ENCODE results near the gene SLC9A4. TPM values are rescaled to one million over a fixed set of nuclear protein-coding genes. Genes with fewer than 3 reads are reported as not detected.

Gene SLC9A4
- polyA plus RNA-seq, 1 donor, result not detected

DNA sequence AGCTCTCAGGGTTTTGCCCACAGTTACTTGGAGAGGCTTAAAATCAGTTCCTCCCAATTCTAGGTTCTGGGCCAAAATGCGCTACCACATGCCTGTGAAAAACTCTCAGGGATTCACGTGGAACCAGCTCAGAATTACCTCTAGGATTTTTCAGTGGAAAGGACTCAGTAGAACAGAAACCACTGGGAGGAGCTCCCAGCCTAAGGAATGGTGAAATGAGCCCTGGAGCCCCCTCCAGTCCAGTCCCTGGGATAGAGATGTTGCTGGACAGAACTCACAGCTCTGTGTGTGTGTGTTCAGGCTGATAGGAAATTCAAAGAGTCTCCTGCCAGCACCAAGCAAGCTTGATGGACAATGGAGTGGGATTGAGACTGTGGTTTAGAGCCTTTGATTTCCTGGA, 21.1 kb upstream of the SLC9A4 start:
- DNase-seq (ENCODE audit: low read depth), result no peak

DNA sequence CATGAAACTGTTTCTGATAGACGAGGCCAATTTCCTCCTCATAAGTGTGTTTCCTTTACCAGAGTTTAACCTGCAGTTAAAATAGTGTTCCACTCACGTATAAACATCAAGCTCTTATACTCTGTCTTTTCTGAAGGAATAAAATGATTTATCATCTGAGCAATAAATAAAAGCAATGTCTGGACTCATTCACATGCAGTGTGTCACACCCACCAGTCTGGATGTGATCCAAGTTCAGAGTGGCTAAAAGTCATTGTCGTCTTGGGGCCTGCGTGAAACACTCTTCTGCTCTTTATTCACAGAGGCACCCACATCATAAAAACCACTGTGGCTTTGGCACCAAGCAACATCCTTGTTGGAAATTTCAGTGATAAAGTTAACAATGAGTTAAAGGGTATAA, 19.5 kb upstream of the SLC9A4 start:
- DNase-seq (ENCODE audit: low read depth), result no peak

DNA sequence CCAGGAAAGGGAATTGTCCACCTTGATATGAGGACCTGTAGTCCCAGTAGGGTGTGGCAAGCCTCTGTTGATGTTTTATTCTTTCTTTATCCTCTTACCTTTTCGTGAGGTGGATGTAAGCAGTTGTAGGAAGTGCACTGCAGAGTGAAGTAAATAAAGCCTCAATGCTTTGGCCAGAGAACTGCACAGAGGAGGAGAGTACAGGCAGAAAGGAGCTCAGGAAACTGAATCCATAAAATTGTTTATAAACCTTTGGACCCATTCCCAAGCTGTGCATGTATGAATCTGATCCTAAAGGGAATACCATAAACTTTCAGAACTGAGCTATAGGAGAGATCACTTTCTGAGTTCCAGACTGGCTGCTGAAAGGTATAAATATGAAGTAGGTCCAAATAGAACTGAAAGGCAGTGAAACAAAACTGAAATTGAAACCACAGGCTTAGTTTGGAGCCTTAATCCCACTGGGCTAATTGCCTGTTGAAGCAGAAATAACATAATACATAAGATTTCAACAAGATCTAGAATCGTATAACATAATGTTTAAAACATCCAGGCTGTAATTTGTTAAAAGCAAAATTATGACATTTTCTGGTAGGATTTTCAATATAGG, 17.9 kb upstream of the SLC9A4 start:
- DNase-seq (ENCODE audit: low read depth), result no peak

DNA sequence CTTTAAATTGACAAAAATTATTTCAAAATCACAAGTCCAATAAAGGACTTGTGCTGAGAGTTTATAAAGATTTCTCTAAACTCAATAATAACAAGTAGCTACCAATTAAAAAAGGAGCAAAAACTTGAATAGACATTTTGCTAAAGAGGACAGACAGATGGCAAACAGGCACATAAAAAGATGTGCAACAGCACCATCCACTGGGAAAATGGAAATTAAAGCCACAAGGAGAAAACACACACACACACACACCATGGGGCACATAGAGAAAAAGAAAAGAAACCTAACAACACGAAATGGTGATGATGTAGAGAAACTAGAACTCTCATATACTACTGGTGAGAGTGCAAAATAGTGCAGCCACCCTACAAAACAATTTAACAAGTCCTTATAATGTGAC, 12.6 kb upstream of the SLC9A4 start:
- no peak for DNase-seq (ENCODE audit: low read depth)

DNA sequence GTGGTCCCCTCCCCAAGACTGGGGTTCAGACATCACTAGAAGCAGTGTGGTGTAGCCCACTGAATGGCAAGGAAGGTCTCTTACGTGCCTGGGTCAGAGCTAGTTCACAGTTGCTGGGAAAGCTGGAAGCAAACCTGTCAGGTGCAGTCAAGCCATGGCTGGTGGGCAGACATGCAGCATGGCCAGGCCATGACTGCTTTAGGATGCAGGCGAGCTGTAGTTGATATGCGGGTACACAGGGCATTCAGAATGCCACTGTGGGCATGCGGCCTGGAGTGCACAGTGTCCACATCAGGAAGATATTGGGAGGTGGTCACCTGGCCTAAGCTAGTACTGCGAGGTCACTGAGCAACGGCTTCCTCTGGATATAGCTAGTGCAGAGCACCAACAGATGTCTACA, 11.8 kb upstream of the SLC9A4 start:
- DNase-seq (ENCODE audit: low read depth), result no peak

DNA sequence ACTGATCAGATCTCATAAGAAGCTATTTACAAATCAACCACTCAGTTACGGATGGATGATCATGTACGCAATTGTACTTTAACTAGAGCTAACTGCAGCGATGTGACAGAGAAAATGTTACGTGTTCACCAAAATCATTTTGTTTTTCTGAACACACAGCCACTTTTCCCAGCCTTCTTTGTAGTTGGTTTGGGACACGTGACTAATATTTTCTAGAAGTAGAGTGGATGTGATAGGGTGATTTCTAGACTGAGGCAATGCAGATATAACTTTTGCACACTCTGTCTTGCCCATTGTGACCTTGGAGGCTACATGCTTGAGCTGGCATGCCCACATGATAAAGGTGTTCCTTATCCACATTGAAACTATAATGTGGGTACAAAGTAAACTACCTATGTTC, 9.9 kb upstream of the SLC9A4 start:
- no peak for DNase-seq (ENCODE audit: low read depth)

DNA sequence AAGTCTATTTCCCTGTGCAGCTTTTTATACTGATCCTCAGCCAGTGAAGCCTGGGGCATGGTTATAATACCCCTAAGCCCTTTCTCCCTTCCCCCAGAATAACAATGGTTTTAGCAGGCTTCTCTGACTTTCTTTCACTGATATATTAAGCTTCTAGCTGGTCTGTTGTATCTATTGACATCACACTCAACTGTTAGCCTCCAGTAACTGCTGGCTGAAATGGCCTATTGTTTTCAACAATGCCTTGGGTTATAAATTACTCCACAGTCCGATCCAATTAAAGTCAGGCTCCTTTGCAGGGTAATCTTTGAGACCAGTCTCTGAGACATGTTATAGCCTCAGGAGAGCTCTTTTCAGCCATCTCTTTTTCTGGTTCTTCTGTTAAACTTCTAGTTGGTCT, 2.9 kb upstream of the SLC9A4 start:
- no peak for DNase-seq (ENCODE audit: low read depth)

DNA sequence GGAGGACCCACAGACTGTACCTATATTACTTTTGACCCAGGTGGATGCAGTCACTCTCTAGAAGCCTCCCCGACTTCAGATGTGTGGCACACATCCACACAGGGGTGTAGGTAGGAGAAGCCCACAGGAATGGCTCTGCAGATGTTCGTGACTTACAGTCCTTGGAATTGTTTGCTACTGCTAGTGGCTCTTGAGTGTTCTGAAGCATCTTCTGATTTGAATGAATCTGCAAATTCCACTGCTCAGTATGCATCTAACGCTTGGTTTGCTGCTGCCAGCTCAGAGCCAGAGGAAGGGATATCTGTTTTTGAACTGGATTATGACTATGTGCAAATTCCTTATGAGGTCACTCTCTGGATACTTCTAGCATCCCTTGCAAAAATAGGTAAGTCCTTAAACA, 605 bp downstream of the SLC9A4 start:
- DNase-seq (ENCODE audit: low read depth), result no peak

DNA sequence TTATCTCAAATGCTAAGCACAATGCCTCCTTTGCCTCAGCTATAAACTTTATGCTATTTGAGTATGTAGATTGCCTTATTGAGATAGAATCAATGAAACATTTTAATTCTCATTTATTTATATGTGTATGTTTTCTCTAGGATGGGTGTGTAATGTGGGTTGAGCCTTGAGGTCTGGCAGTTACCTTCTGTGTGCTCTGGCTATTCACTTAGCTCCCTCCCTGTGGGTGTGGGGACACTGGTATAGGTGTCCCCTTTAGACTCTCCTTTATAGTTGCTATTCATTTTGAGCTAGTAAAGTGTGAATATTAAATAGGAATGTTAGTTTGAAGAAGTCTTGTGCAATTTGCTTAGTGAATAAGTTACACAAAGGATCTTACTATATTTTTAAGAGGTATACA, 1.8 kb downstream of the SLC9A4 start:
- DNase-seq (ENCODE audit: low read depth), result no peak

DNA sequence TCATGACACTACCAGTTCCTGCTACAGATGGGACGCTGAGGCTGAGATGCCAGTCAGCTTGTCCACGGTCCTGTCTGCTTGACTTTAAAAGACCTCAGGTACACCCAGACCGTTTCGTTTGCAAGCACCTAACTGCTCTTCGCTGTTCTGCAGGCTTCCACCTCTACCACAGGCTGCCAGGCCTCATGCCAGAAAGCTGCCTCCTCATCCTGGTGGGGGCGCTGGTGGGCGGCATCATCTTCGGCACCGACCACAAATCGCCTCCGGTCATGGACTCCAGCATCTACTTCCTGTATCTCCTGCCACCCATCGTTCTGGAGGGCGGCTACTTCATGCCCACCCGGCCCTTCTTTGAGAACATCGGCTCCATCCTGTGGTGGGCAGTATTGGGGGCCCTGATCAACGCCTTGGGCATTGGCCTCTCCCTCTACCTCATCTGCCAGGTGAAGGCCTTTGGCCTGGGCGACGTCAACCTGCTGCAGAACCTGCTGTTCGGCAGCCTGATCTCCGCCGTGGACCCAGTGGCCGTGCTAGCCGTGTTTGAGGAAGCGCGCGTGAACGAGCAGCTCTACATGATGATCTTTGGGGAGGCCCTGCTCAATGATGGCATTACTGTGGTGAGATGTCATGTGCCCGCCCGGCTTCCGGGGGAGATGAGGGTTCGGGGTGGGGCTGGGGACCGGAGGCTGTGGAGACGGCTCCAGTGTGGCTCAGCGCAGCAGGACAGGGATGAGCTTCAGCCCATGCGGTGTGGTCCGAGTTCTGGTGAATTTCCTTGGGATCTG, 5.9 kb downstream of the SLC9A4 start:
- no peak for DNase-seq (ENCODE audit: low read depth)

DNA sequence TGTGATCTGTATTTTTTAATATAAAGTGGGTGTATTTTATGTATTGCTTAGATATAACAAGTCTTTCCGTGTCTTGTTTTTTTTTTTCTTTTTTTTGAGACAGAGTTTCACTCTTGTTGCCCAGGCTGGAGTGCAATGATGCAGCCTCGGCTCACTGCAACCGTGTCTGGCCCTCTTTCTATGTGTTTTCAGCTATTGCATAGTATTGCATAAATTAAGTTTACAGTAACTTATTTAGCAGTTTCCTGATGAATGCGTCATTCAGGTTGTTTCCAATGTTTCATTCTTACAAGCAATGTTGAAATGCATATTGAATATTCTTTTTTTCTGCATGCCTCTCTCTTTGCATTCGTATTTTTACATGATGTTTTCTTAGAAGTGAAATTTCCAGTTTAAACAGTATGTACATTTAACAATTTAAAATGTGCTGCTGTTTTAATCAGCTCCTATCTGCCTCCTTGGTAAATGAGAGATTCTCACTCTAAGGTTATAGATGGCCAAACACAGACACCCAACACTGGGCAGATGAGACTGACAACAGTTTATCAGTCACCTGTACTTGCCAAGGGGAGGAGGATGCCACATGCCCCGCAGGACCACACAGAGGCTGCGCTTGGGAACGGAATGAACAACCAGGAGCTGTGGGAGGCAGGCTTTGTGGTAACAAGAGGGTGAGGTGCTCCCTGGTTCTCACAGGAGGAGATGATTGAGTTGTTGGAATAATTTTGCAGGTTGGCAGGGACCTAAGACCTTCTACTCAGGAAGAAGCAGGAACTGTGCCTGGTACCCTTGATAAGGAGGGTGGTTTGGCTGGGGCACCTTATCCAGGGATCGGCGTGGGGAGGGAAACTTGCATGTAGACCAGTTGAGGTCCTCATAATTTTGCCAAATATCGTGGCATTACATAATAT, 7.5 kb downstream of the SLC9A4 start:
- no peak for DNase-seq (ENCODE audit: low read depth)

DNA sequence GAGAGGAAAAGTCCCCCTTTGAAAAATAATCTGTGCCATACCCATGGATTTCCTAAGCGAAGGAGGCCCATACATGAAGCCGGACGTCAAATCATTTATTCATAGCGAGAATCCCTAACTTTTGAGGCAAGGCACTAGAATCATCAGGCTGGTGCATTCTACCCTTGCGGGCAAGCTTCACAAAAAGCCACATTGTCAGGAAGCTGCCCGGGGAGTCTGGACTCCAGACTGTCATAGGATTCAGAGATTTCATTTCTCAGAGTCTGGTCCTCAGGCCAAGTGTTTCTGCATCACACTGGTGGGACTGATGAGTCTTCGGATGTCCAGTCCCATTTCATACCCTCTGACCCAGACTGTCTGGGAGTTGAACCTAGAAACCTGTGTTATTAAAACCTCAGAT, 8.9 kb downstream of the SLC9A4 start:
- DNase-seq (ENCODE audit: low read depth), result no peak

DNA sequence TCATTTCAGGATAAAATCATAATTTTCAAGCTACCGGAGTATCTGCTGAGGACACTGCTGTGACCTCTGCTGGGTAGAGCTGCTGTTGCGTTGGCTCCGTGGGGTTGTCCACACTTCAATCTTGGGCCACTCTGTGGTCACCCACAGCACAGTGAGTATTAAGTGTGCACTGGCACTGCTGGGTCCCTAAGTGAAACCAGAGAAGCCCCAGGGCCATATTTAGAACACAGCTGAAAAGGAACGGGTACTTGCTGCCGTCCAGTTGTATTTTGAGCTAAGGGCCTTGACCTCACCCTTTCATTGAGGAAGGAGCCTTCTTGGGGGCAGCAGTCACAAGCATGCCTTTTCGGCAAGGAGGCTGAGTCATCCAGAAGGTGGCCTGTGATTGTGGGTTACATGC, 10.1 kb downstream of the SLC9A4 start:
- no peak for DNase-seq (ENCODE audit: low read depth)

DNA sequence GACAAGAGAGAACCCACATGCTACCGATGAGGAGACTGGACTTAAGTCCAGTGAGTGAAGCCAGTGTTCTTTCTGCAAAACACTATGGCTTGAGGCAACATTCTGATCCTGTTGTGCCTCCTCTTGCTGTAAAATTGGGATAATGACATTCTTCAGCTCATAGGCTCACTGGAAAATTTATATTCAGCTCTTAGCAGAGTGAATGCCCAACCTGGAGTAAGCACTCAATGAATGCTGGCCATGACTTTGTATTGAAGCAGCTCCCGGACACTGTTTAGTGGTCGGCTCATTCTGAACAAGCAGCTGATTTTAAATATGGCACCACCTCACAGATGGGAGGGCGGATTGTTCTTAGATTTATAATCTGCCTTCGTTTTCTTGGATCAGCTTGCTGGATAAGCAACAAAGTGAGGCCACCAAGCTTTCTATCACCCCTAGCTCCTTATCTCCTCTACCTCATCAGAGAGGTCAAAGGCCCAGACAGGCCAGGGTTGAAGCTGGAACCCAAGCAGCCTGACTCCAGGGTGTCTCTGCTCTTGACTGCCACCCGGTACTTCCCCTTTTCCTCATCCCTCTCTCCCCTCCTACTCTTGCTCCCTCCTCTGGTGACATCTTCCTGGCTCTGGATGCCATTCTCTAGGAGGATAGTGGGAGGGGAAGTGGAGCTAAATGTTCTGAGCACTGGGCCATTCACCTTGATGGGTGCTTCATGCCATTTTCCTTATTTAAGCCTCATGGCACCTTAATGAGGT, 11.5 kb downstream of the SLC9A4 start:
- DNase-seq (ENCODE audit: low read depth), result no peak

DNA sequence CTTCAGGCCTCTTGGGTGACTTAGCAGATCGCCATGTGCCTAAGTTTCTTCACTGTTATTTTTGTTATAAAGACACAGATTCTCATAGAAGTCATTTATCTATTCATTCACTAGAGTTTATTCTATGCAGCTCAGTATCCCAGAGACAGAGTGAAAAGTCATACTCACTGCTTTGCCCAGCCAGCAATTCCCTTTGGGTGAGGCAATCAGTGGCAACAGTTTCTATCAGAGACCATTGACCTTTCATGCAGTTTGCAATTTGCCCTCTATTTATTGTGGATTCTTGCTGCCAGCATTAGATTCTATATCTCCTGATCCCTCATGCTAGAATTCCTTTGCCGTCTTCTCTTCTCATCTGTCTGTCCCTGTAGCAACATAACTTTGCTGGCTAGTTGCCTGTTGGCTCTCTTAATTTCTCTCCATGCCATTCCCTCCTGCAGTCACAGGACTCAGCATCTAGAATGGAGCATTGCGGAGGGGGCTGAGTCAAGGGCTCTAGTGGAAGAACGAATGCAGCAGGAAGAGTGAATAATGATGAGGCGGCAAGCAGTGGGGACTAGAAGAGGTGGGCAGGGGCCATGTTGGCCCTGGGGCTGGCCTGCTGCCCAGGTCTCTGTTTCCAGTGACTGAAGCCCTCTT, 12.2 kb downstream of the SLC9A4 start:
- no peak for DNase-seq (ENCODE audit: low read depth)

DNA sequence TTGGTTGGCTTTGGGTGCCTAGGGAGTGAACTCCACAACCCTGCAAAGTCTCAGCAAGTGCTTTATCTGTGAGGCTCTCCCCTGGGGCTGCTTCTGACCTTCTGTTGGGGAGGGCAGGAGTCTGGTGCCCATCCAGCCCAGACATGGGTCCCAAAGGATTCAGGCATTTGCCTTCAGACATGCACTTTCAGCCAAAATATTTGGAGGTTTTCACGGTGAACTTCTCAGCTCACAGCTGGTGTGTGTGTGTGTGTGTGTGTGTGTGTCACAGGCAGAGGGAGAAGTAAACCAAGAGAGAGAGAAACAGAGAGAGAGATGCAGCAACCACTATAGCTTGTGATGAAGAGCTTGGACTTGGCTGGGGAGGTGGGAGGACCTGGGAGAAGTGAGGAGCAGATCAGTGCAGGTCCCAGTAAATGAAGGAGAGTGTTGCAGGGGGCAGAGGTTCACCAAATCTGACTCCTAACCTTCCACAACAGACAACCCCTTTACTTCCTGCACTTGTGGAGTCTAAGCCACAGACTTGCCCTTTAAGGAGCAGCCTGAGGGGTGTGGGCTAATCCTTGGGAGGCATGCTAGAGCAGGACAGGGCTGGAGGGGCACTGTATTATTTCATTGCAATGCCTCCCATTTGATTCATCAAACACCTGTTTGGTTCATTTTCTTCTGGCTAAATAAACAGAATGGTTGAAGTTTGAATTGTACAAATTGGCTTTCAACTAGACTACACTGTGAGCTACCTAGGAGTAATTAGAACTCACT, 14.1 kb downstream of the SLC9A4 start:
- no peak for DNase-seq (ENCODE audit: low read depth)

DNA sequence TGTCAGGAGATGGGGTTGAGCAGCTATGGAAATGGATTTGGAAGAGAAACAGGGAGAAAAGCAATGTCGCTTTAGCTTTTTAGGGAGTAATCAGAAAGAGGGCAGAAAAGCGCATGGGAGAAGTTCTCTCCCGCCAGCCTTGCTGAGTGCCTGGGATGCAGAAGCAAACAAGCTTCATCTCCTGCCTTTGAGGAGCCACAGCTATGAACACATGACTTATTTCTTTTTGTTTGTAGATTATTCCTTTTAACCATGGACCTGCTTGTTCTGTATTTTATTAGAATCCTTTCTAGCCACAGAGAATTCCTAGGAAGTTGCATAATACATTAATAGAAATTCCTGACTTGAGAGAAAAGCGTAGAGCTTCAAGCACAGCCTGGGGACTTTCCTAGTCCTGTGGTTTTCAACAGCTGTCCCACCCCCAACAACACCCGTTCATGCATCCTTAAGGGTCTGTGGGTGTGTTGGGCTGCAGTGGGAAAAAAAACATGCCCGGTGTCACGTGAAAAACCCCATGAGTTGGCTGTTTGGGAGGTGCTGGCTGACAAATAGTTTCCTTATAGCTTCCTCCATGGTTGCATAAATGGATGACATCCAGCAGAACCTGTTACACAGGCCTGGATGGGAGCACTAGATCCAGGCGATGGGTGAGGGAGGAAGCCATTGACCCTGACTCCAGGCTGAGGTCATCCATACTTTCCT, 14.9 kb downstream of the SLC9A4 start:
- no peak for DNase-seq (ENCODE audit: low read depth)

DNA sequence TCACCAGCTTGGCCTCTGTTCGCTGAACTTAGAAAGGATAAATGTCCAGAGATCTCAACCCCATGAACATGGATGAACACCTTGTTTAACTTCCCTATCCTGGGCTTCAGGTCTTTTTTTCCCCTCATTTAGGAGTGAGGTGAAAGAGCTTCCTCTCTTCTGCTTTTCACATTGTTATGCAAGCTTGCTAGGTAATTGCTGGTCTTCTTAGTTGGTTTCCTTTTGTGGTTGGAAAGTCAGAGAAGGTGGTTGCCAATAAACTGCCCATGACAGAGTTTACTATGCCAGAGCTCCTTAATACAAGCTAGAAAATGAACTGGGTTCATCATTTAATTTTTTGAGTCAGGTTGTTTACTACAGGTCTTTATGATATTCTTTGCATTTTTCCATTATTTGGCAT, 16.6 kb downstream of the SLC9A4 start:
- no peak for DNase-seq (ENCODE audit: low read depth)

DNA sequence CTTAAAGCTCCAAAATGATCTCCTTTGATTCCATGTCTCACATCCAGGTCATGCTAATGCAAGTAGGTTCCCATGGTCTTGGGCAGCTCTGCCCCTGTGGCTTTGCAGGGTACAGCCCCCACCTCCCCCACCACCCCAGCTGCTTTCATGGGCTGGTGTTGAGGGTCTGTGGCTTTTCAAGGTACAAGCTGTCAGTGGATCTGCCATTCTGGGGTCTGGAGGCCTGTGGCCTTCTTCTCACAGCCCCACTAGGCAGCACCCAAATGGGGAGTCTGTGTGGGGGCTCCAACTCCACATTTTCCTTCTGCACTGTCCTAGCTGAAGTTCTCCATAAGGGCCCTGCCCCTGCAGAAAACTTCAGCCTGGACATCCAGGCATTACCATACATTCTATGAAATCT, 19.0 kb downstream of the SLC9A4 start:
- DNase-seq (ENCODE audit: low read depth), result no peak

DNA sequence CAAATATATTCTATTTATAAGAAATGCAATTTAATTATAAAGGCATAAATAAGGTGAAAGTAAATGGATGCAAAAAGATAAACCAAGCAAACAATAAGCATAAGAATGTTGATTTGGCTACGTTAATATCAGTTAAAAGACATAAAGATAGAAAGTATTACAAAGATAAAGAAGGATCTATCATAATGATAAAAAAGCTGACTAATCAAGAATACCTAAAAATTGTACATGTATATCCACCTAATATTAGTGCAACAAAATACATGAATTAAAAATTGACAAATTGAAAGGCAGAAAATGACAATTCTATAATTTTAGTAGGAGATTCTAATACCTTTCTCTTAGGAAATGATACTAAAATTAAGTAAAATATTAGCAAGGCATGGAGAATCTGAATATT, 21.5 kb downstream of the SLC9A4 start:
- DNase-seq (ENCODE audit: low read depth), result no peak
